Glutamatergic neuron (in vitro differentiated cells): Measurements from ENCODE around the gene PCNA. TPM values are rescaled to one million over a fixed set of nuclear protein-coding genes. Genes with fewer than 3 reads are reported as not detected.

Experiments
- DNase-seq: peaks from one replicate; pipeline ENCODE4 v3.0.0; 2022
- H3K27ac Mint-ChIP-seq: one replicate; pipeline ENCODE4 v1.8.0; 2020; ENCODE audit warnings: mild to moderate bottlenecking, mixed read lengths, inconsistent platforms; ENCODE audit not compliant: unreplicated experiment
- H3K27me3 Mint-ChIP-seq: one replicate; pipeline ENCODE4 v1.8.0; 2020; ENCODE audit warnings: mild to moderate bottlenecking, moderate library complexity, mixed read lengths, inconsistent platforms; ENCODE audit not compliant: unreplicated experiment
- H3K36me3 Mint-ChIP-seq: one replicate; pipeline ENCODE4 v1.8.0; 2020; ENCODE audit warnings: mild to moderate bottlenecking, mixed read lengths, inconsistent platforms; ENCODE audit not compliant: unreplicated experiment
- H3K4me1 Mint-ChIP-seq: one replicate; pipeline ENCODE4 v1.8.0; 2020; ENCODE audit warnings: mild to moderate bottlenecking, low read depth, mixed read lengths, inconsistent platforms; ENCODE audit not compliant: unreplicated experiment
- H3K4me3 Mint-ChIP-seq: one replicate; pipeline ENCODE4 v1.8.0; 2020; ENCODE audit warnings: mild to moderate bottlenecking, mixed read lengths, inconsistent platforms; ENCODE audit not compliant: unreplicated experiment
- H3K9me3 Mint-ChIP-seq: one replicate; pipeline ENCODE4 v1.8.0; 2020; ENCODE audit warnings: mild to moderate bottlenecking, moderate library complexity, mixed read lengths, inconsistent platforms; ENCODE audit not compliant: unreplicated experiment
- total RNA-seq: library from RNA; stranded (reverse); fragmentation: NEBNext Ultra II Directional; extraction: Animal tissue kit (Norgen Biotek cat#: 25700); gene quantifications from one replicate; pipeline ENCODE4 v1.2.1, GENCODE V29; 2021; ENCODE audit not compliant: unreplicated experiment
- TF ChIP-seq, protein P1 (sequence below): fragments of 200-600 bp; sonication (generic); IDR thresholded peaks from one replicate; pipeline ENCODE4 v1.5.0; 2021; ENCODE audit not compliant: partially characterized antibody, unreplicated experiment

Gene PCNA
- total RNA-seq, 1 donor from 2014 or later: 43.3 TPM

DNA sequence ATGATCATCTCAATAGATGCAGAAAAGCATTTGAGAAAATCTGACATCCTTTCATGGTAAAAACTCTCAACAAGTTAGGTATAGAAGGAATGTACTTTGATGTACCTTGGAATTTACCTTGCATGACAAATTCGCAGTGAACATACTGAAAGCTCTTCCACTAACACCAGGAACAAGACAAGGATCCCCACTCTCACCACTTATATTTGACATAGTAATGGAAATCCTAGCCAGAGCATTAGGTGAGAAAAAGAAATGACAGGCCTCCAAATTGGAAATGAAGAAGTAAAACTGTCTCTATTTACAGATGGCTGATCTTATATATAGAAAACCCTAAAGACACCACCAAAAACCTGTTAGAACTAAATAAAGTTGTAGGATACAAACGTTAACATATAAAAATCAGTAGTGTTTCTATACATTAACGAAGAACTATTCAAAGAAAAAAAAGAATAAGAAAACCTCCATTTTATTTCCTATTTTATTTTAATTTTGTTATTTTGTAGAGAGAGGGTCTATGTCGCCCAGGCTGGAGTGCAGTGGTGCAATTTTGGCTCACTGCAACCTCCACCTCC lies 26.9 kb downstream of the PCNA start:
- Mint-ChIP-seq H3K4me3 (no peak overlapping the region), H3K27me3 (peaks cover 2% of the 10 kb centered on the region), H3K9me3 (peaks cover 3% of the 10 kb centered on the region), H3K4me1 (peaks cover 5% of the 10 kb centered on the region), H3K36me3 (no peaks in the 10 kb centered on the region), H3K27ac (no peak overlapping the region)
- TF ChIP-seq, protein P1, sequence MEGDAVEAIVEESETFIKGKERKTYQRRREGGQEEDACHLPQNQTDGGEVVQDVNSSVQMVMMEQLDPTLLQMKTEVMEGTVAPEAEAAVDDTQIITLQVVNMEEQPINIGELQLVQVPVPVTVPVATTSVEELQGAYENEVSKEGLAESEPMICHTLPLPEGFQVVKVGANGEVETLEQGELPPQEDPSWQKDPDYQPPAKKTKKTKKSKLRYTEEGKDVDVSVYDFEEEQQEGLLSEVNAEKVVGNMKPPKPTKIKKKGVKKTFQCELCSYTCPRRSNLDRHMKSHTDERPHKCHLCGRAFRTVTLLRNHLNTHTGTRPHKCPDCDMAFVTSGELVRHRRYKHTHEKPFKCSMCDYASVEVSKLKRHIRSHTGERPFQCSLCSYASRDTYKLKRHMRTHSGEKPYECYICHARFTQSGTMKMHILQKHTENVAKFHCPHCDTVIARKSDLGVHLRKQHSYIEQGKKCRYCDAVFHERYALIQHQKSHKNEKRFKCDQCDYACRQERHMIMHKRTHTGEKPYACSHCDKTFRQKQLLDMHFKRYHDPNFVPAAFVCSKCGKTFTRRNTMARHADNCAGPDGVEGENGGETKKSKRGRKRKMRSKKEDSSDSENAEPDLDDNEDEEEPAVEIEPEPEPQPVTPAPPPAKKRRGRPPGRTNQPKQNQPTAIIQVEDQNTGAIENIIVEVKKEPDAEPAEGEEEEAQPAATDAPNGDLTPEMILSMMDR: no peak
- no peak for DNase-seq

DNA sequence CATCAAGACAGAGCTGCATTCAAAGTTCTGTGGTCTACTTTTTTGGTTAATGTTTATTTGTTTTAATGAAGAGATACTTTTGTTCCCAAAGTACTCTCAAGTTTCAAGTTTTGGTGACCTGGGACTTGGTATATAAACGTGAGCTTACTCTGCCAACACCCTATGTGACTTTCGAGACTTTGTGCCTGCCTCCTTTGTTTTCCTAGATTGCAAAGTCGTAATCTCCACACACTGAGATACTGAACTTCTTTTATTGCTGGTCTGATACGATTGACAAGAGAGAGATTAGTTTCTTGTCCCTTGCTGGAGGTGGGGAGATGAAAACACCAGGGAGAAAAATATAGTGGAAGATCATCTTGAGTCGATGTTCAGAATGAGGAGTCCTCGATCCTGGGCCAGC lies 27.9 kb downstream of the PCNA start:
- no peak overlapping the region for H3K27ac Mint-ChIP-seq

DNA sequence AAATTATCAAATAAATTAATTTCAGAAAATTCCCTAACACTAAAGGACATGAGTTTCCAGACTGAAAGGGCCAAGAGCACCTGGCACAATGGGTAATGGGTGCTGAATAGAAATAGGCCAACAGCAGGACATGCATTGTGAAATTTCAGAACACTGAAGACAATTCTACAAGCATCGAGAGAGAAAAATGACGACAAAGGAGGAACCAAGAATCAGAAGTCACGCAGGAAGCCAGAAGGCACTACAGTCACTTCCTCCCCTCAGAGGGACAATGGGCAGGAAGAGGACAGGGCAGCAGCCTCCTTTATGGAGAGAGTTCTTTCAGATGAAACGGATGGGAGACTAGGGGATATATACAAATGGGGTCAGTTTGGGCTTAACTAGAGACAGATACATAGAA lies 29.6 kb downstream of the PCNA start:
- DNase-seq: no peak

More for the DNA sequence above, 27.9 kb downstream of the PCNA start:
- DNase-seq: no peak
- no peak overlapping the region for H3K4me3 Mint-ChIP-seq
- peaks cover 5% of the 10 kb centered on the region for H3K4me1 Mint-ChIP-seq
- TF ChIP-seq, protein P1: no peak
- H3K27me3 Mint-ChIP-seq: peaks cover 2% of the 10 kb centered on the region
- H3K9me3 Mint-ChIP-seq: peaks cover 3% of the 10 kb centered on the region
- no peaks in the 10 kb centered on the region for H3K36me3 Mint-ChIP-seq

DNA sequence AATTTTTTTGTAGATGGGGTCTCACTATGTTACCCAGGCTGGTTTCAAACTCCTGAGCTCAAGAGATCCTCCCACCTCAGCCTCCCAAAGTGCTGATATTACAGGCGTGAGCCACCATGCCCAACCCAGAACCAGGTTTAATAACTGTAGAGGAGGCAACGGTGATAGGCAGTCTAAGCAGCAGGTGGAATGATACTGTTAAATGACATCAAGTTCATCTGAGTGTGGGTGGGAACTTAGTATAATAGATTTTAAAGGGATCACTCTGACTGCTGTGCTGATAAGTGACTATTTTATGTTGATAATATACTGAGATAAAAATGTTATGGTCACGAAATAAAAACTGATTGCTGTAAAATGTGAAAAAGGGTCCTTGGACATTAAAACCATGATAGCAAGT lies 31.1 kb downstream of the PCNA start:
- DNase-seq: no peak
- TF ChIP-seq, protein P1: no peak
- no peak overlapping the region for H3K4me3 Mint-ChIP-seq
- H3K27me3 Mint-ChIP-seq: no peaks in the 10 kb centered on the region
- H3K36me3 Mint-ChIP-seq: no peaks in the 10 kb centered on the region
- H3K9me3 Mint-ChIP-seq: no peaks in the 10 kb centered on the region
- no peak overlapping the region for H3K27ac Mint-ChIP-seq
- H3K4me1 Mint-ChIP-seq: no peaks in the 10 kb centered on the region

More for the DNA sequence above, 29.6 kb downstream of the PCNA start:
- Mint-ChIP-seq H3K4me1 (no peaks in the 10 kb centered on the region), H3K27ac (no peak overlapping the region), H3K36me3 (no peaks in the 10 kb centered on the region), H3K9me3 (no peaks in the 10 kb centered on the region), H3K4me3 (no peak overlapping the region), H3K27me3 (no peaks in the 10 kb centered on the region)
- TF ChIP-seq, protein P1: no peak

DNA sequence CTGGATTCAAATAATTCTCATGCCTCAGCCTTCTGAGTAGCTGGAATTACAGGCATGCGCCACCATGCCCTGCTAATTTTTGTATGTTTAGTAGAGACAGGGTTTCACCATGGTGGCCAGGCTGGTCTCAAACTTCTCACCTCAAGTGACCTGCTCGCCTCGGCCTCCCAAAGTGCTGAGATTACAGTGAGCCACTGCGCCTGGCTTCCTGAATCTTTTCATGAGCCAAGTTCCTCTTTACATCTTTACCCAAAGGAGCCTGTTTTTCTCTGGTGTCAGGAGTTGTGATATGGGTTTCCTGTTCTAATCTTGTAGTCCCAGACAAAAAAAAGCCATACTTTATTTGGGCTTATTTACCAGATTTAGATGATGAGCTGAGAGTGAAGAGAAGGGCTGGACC lies 34.4 kb downstream of the PCNA start:
- Mint-ChIP-seq H3K27ac (no peak overlapping the region), H3K9me3 (no peaks in the 10 kb centered on the region), H3K36me3 (no peaks in the 10 kb centered on the region), H3K4me1 (no peaks in the 10 kb centered on the region), H3K27me3 (peaks cover 2% of the 10 kb centered on the region), H3K4me3 (no peak overlapping the region)
- DNase-seq: no peak
- TF ChIP-seq, protein P1: no peak
